HepG2 (cell line): Measurements from ENCODE around the gene YKT6. TPM values are rescaled to one million over a fixed set of nuclear protein-coding genes. Genes with fewer than 3 reads are reported as not detected.

ENCODE experiments used
- AKAP8 ChIP-seq: sonication (generic); formaldehyde crosslinking; IDR thresholded peaks from 2 replicates; pipeline ENCODE4 v1.5.1; 2020; ENCODE audit warnings: mild to moderate bottlenecking, missing genetic modification reagents
- AKNA ChIP-seq: sonication (generic); formaldehyde crosslinking; IDR thresholded peaks from 2 replicates; pipeline ENCODE4 v1.4.0; 2020; ENCODE audit warnings: missing genetic modification reagents, borderline replicate concordance
- EZH2 ChIP-seq: conservative IDR thresholded peaks from 2 replicates; pipeline ENCODE4 v1.6.1; 2012; ENCODE audit warnings: mild to moderate bottlenecking, low read depth, low read length, moderate library complexity
- KAT8 ChIP-seq: IDR thresholded peaks from 2 replicates; pipeline ENCODE4 v1.6.1; 2016; ENCODE audit warnings: missing genetic modification reagents, missing compliant biosample characterization
- MXD1 ChIP-seq: sonication (generic); formaldehyde crosslinking; IDR thresholded peaks from 2 replicates; pipeline ENCODE4 v1.4.0; 2020; ENCODE audit warnings: mild to moderate bottlenecking, missing genetic modification reagents
- NFATC3 ChIP-seq: sonication (generic); formaldehyde crosslinking; IDR thresholded peaks from 2 replicates; pipeline ENCODE4 v1.5.1; 2020; ENCODE audit warnings: mild to moderate bottlenecking, missing genetic modification reagents
- PAF1 ChIP-seq: IDR thresholded peaks from 2 replicates; pipeline ENCODE4 v1.6.1; 2016; ENCODE audit warnings: missing genetic modification reagents, missing compliant biosample characterization
- PHF21A ChIP-seq: sonication (generic); formaldehyde crosslinking; IDR thresholded peaks from 2 replicates; pipeline ENCODE4 v1.5.0; 2020; ENCODE audit warnings: mild to moderate bottlenecking, missing genetic modification reagents
- PRMT3 ChIP-seq: sonication (generic); formaldehyde crosslinking; IDR thresholded peaks from 2 replicates; pipeline ENCODE4 v1.8.1; 2022; ENCODE audit warnings: low read depth, mild to moderate bottlenecking, moderate library complexity, missing genetic modification reagents, borderline replicate concordance
- RXRA ChIP-seq: sonication (generic); formaldehyde crosslinking; IDR thresholded peaks from 2 replicates; pipeline ENCODE4 v1.5.1; 2020; ENCODE audit warnings: missing genetic modification reagents
- SAP130 ChIP-seq: IDR thresholded peaks from 2 replicates; pipeline ENCODE4 v1.6.1; 2016; ENCODE audit warnings: low read depth
- SOX5 ChIP-seq: IDR thresholded peaks from 2 replicates; pipeline ENCODE4 v1.6.1; 2016; ENCODE audit warnings: borderline replicate concordance
- ZEB1 ChIP-seq: IDR thresholded peaks from 2 replicates; pipeline ENCODE4 v1.6.1; 2012; ENCODE audit warnings: mild to moderate bottlenecking, low read depth, inconsistent platforms; ENCODE audit not compliant: insufficient replicate concordance
- ZFAT ChIP-seq: sonication (generic); formaldehyde crosslinking; conservative IDR thresholded peaks from 2 replicates; pipeline ENCODE4 v1.8.1; 2023; ENCODE audit warnings: missing genetic modification reagents, inconsistent platforms
- ZNF235 ChIP-seq: sonication (generic); formaldehyde crosslinking; IDR thresholded peaks from 2 replicates; pipeline ENCODE4 v1.8.1; 2023; ENCODE audit warnings: mild to moderate bottlenecking, missing genetic modification reagents, borderline replicate concordance
- ZNF546 ChIP-seq: sonication (generic); formaldehyde crosslinking; conservative IDR thresholded peaks from 2 replicates; pipeline ENCODE4 v1.8.1; 2023; ENCODE audit warnings: mild to moderate bottlenecking, missing genetic modification reagents
- ZNF556 ChIP-seq: sonication (generic); formaldehyde crosslinking; IDR thresholded peaks from 2 replicates; pipeline ENCODE4 v1.4.0; 2020; ENCODE audit warnings: mild to moderate bottlenecking, missing genetic modification reagents, borderline replicate concordance
- ZNF703 ChIP-seq: sonication (generic); formaldehyde crosslinking; IDR thresholded peaks from 2 replicates; pipeline ENCODE4 v1.5.1; 2020; ENCODE audit warnings: missing genetic modification reagents, mild to moderate bottlenecking, moderate library complexity, borderline replicate concordance
- polyA plus RNA-seq, 8 experiments: library from polyadenylated mRNA; depleted of rRNA in 3 of 8; stranded (reverse) in 7 of 8; unstranded in 1 of 8; fragments of >200 nt; fragmentation: Illumina TruSeq in 4 of 8; extraction: Trizol in 4 of 8; gene quantifications; 2 replicates each; pipeline versions ENCODE4 v1.2.1 to v1.2.3, GENCODE V29; 2011 to 2016; ENCODE audit warnings: low read depth in 4 of 8, missing spikeins in 1 of 8, mixed read lengths in 1 of 8; ENCODE audit not compliant: insufficient read depth in 1 of 8
- total RNA-seq, 5 experiments: library from RNA; depleted of rRNA; stranded (reverse); fragments of >200 nt; fragmentation: Illumina TruSeq; extraction: Trizol; gene quantifications; 2 replicates each; pipeline ENCODE4 v1.2.3, GENCODE V29; 2016; ENCODE audit warnings: low read depth in 1 of 5
- TF ChIP-seq, protein P1 (sequence below): sonication (generic); formaldehyde crosslinking; IDR thresholded peaks from 2 replicates; pipeline ENCODE4 v1.5.1; 2020; ENCODE audit warnings: mild to moderate bottlenecking, missing genetic modification reagents

Gene YKT6
- total and polyA plus RNA-seq, 2 of the 13 experiments (the other 11 are each of a cell fraction or from before 2014, with no cell fraction given): 52.2 to 60.3 TPM

DNA sequence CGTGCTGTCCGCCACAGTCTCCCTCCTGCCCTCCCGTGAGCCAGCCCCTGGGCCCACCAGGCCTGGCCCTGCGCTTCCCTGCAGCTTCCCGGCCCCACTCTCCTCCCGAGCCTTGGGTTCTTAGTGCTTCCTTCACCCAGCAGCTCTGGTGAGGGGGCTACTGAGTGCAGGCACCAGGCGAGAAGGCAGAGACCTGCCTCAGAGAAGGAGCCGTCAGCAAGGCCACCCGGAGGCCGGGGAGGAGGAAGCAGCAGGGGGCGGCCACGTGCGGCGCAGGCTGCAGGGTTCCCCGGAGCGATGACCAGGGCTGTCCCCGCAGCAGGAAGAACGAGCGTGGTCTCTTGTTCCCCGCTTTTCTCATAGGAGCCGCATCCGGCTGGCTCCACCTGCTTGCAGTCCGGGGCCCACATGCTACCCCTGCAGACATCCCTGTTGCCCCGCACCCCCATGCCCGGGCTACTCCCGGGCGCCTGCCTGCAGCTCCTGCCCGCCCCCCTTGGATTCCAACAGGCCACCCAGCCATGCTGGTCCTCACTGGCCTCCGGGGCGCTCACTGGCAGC lies 20.5 kb downstream of the YKT6 start (continued):
- TF ChIP-seq, protein P1, sequence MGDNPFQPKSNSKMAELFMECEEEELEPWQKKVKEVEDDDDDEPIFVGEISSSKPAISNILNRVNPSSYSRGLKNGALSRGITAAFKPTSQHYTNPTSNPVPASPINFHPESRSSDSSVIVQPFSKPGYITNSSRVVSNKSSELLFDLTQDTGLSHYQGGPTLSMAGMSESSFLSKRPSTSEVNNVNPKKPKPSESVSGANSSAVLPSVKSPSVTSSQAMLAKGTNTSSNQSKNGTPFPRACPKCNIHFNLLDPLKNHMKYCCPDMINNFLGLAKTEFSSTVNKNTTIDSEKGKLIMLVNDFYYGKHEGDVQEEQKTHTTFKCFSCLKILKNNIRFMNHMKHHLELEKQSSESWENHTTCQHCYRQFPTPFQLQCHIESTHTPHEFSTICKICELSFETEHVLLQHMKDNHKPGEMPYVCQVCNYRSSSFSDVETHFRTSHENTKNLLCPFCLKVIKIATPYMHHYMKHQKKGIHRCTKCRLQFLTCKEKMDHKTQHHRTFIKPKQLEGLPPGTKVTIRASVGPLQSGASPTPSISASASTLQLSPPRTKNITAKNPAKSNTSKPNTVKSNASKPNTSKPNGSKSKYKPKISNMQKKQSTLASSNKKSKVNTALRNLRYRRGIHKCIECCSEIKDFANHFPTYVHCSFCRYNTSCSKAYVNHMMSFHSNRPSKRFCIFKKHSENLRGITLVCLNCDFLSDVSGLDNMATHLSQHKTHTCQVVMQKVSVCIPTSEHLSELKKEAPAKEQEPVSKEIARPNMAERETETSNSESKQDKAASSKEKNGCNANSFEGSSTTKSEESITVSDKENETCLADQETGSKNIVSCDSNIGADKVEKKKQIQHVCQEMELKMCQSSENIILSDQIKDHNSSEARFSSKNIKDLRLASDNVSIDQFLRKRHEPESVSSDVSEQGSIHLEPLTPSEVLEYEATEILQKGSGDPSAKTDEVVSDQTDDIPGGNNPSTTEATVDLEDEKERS (CRISPR knock-in tag): 0 out of 2 replicates have a peak, but pooled peaks have one; percentile 48
- TF ChIP-seq ZFAT (CRISPR knock-in tag): 0 out of 2 replicates have a peak, but pooled peaks have one; percentile 43
- peak; percentile 66; the same call in 1 of the 2 replicates for TF ChIP-seq KAT8
- TF ChIP-seq PAF1: no peak
- peak; percentile 64; the same call in 1 of the 2 replicates for TF ChIP-seq NFATC3 (CRISPR knock-in tag)
- TF ChIP-seq PRMT3: peak; percentile 70; the same call in 1 of the 2 replicates
- no peak for TF ChIP-seq SOX5 (CRISPR knock-in tag)
- TF ChIP-seq ZNF546: peak; percentile 97
- TF ChIP-seq SAP130: peak; percentile 58; the same call in 1 of the 2 replicates
- no peak for TF ChIP-seq AKAP8 (CRISPR knock-in tag)
- peak; percentile 95 for TF ChIP-seq MXD1
- 0 out of 2 replicates have a peak, but pooled peaks have one; percentile 47 for TF ChIP-seq ZNF703
- peak; percentile 74; the same call in 1 of the 2 replicates for TF ChIP-seq AKNA (CRISPR knock-in tag)
- TF ChIP-seq ZNF235 (CRISPR knock-in tag): no peak
- TF ChIP-seq PHF21A: no peak
- no peak for TF ChIP-seq ZEB1
- no peak for TF ChIP-seq EZH2
- TF ChIP-seq RXRA (CRISPR knock-in tag): peak; percentile 69; the same call in 1 of the 2 replicates
- no peak for TF ChIP-seq ZNF556
